Measurements from ENCODE around the gene NT5M.

NT5M gene

DNA sequence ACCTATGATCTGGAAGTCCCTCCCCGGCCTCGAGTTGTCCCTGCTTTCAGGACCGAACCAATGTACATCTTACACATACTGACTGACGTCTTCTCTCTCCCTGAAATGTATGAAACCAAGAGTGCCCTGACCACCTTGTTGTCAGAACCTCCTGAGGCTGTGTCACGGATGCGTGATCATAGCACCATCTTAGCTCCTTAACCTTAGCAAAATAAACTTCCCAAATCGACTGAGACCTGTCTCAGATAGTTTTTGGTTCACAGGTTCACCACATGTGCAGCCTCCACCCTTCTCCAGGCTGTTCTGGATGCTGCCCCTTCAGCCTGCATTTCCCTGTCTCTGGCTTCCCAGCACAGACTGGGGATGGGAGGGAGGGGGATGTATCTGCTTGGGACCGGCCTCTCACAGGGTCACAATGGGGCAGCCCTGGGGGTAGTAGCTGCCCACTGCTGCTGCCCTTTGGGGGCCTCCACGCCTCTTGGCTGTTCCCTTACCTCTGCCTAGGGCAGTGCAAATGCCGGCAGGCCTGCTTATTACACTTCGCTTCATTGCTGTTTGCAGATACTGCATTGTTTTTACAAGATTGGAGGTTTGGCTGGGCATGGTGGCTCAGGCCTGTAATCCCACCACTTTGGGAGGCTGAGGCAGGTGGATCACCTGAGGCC, 69.8 kb downstream of the NT5M start:
- TF ChIP-seq, protein P1, sequence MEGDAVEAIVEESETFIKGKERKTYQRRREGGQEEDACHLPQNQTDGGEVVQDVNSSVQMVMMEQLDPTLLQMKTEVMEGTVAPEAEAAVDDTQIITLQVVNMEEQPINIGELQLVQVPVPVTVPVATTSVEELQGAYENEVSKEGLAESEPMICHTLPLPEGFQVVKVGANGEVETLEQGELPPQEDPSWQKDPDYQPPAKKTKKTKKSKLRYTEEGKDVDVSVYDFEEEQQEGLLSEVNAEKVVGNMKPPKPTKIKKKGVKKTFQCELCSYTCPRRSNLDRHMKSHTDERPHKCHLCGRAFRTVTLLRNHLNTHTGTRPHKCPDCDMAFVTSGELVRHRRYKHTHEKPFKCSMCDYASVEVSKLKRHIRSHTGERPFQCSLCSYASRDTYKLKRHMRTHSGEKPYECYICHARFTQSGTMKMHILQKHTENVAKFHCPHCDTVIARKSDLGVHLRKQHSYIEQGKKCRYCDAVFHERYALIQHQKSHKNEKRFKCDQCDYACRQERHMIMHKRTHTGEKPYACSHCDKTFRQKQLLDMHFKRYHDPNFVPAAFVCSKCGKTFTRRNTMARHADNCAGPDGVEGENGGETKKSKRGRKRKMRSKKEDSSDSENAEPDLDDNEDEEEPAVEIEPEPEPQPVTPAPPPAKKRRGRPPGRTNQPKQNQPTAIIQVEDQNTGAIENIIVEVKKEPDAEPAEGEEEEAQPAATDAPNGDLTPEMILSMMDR (IDR thresholded peaks at IDR 0.05; ENCODE audit: extremely low read depth, missing control alignments) = no peak

DNA sequence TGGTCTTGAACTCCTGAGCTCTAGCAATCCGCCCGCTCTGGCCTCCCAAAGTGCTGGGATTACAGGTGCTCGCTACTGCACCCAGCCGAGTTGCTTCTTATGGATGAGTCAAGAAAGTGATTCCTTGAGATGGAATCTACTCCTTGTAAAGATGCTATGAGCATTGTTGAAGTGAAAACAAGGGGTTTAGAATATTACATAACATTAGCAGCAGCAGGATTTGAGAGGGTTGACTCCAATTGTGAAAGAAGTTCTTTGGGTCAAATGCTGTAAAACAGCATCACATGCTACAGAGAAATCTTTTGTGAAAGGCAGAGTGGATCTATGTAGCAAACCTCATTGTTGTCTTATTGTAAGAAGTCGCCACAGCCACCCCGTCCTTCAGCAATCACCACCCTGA, 72.7 kb downstream of the NT5M start:
- DNase-seq (ENCODE audit: low spot score) = no peak
- TF ChIP-seq, protein P1 (IDR thresholded peaks at IDR 0.05; ENCODE audit: extremely low read depth, missing control alignments) = no peak

More for the DNA sequence above, 69.8 kb downstream of the NT5M start:
- DNase-seq (ENCODE audit: low spot score) = no peak

DNA sequence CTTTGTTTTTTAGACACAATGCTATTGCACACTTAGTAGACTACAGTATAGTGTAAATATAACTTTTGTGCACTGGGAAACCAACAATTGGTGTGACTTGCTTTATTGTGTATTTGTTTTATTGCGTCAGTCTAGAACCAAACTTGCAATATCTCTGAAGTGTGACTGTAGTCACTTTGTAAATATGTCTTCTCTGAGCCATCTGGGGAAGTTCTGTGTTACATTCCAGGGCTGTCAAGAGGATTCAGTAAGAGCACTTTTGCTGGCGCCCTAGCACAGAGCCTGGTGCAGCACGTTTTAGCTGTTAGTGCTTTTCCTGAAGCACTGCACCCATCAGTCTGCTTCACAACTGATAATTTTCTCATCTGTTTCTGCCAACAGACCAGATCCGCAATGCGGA, 73.2 kb downstream of the NT5M start:
- DNase-seq (ENCODE audit: low spot score) = no peak

GRCh38 chr17:17377071-17377967, 74.1 kb downstream of the NT5M start:
- no peak for DNase-seq (ENCODE audit: low spot score)
- TF ChIP-seq, protein P1 (IDR thresholded peaks at IDR 0.05; ENCODE audit: extremely low read depth, missing control alignments) = no peak

More for the DNA sequence above, 73.2 kb downstream of the NT5M start:
- TF ChIP-seq, protein P1 (IDR thresholded peaks at IDR 0.05; ENCODE audit: extremely low read depth, missing control alignments) = no peak

GRCh38 chr17:17379197-17379991, 76.2 kb downstream of the NT5M start:
- TF ChIP-seq, protein P1 (IDR thresholded peaks at IDR 0.05; ENCODE audit: extremely low read depth, missing control alignments) = no peak
- no peak for DNase-seq (ENCODE audit: low spot score)

GRCh38 chr17:17380145-17380925, 77.2 kb downstream of the NT5M start:
- DNase-seq (ENCODE audit: low spot score) = no peak
- TF ChIP-seq, protein P1 (IDR thresholded peaks at IDR 0.05; ENCODE audit: extremely low read depth, missing control alignments) = no peak
